HL-60/S4 treated with retinoic acid at 250 ng/mL for 4 days and 3 days (cell line): Measurements from ENCODE around the gene ZNF195.
"Not testable (repeated sequence)": the region's sequence is repeated elsewhere in the genome, so short reads cannot be mapped to it uniquely, and the experiment has no call there.

Experiments used
- in situ Hi-C: fragments of 300-500 bp; cut with MboI; formaldehyde crosslinking; loops from 2 replicates; pipeline ENCODE4 v1.7.0; 2022; ENCODE audit warnings: low sequenced_read_pairs

Gene ZNF195

DNA sequence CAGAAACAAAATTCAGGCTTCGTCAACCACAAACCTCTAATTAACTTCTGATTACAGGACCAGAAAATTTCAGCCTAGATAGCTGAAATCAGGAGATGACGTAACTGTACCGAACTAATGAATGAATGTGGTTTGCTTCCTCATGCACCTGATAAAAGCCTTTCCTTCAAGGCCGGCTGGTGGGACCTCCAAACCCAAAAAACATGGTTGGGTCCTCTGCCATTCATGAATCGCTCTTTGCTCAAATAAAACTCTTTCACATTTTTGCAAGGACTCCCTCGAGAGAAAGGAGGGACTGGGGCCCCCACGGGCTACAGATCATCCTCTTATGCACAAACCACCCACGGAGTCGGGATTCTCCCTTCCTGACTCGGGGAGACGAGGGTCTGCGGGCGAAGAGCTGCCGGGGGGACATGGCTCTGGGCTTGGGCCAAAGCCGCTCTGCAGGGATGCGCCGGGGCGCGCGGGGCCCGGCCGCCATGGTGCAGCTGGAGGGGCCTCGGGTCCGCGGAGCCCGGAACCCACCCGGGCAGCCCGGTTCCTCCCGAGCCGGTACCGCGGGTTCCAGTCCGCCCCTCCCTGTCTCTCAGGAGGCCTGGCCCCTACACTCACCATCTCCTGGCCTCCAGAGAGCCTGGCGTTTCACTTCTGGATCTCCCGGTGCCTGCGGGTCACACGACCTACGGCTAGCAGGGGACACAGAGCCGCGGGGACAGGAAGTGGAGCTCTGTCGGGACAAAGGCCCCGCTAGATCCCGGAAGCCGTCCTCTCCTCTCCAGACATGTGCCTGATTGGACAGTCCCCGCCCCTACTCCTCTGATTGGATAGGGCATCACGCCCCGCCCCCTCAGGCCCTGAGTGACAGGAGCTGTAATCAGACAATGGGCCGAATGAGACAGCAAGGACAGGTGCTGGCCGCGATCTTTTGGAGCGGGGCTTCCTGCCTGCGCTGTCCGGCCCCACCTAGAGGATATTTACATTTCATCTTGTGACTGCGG is at the start of gene ZNF195:
ZNF195 (minus strand) TSS at position 721 of the 998 bp plus-strand sequence; CDS start at position 615, 106 bp downstream.
- in situ Hi-C loops, result no loop called here

DNA sequence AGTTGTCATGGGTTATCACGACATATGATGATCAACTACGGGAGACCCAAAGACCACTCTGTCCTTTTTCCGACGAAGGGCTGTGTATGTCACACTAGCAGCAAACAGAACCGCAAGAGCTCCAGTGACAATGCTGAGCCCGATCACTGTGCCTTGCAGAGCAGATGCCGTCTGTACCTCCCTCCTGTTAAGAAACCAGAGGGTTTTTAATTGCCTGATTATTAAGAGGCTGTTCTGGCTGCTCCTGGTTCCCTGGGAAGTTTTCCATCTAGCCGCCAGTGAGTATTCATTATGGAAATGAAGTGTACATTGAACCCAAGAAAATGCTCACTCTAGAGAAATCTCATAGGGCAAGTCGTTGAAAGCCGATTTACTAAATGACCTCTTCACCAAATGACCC is 49.1 kb upstream of the ZNF195 start:
- in situ Hi-C loops, result not testable (repeated sequence)

DNA sequence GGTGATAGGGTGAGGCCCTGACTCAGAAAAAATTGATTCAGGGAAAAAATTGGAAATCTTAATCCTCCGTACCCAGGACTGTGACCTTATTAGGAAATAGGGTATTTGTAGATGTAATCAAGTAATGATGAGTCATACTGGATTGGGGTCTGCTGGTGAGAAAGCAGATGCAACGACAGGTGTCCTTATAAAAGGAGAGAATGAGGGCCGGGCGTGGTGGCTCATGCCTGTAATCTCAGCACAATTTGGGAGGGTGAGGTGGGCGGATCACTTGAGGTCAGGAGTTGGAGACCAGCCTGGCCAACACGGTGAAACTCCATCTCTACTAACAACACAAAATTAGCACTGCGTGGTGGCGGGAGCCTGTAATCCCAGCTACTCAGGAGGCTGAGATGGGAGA is 47.6 kb upstream of the ZNF195 start:
- in situ Hi-C loops, result not testable (repeated sequence)

DNA sequence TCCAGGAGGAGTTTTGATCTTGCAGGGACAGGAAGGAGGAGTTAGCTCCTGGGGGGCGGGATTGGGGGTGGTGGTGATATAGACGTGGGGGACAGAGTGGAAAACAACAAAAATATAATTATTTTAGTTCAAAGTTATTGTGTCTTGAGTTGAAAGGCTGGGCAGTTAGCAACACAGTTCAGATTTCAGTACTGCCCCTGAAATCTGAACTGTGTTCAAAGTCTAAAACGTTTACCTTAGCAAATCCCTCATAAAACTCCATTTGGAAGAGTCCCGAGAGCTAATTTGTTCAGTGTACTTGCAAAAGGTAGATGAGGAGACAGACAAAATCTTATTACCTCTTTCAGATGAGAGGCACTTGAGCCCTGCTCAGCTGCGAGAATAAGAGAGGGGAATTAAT is 45.0 kb upstream of the ZNF195 start:
- in situ Hi-C loops, result not testable (repeated sequence)

DNA sequence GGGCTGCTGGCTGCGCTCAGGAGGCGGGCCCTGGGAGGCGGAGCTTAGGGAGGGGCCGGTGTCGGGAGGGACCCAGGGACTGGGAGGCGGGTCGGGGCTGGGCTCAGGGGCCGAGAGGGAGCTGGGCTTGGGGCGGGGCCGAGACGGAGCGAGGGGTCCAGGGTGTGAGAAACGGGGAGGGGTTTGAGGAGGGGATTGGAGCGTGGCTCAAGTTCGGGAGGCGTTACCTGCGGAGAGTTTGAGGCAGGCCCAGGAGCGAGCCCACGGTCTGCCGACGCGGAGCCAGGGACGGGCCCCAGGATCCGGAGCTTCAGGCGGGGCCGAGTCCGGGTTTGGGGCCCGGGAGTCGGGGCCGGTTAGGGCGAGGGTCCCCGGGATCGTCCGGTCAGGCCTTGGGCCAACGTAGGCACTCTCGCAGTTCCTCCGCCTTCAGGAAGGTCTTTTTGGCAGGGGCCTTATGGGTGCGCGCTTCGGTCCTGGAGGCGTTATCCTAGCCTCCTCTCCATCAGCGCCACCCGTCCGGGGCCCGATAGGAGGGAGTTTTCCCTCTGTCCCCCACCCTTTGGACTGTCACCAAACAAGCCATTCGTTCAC is 44.3 kb upstream of the ZNF195 start:
- in situ Hi-C loops, result not testable (repeated sequence)

DNA sequence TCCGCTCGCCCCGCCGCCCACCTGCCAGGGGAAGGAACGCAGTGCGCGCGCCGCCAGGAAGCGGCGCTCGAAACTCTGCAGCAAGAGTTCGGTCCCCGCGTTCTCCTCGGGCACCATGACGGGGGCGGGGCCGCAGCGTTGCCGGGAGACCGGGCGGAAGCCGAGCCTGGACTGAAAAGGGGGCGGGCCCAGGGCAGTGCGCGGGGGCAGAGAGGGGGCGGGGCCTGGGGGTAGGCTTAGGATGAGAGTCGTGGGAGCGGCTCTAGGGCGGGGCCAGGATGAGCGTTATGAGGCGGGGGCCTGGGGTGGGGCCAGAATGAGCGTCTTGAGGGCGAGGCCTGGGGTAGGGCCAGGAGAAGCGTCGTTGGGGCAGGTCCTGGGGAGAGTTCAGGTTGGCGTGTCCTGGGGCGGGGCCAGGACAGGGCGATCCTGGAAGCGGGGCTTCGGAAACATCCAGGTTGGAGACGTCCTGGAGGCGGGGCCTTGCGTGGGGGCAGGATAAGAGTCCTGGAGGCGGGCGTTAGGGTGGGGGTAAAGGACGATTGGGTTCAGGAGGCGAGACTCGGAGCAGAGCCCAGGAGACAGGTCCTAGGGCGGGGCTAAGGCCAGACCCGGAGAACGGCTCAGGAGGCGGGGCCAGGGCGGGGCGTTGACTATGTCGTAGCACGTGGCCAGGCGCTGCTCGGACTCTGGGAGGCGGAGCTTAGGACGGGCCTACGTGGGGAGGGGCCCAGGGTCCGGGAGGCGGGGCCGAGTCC is 43.6 kb upstream of the ZNF195 start:
- in situ Hi-C loops, result not testable (repeated sequence)

DNA sequence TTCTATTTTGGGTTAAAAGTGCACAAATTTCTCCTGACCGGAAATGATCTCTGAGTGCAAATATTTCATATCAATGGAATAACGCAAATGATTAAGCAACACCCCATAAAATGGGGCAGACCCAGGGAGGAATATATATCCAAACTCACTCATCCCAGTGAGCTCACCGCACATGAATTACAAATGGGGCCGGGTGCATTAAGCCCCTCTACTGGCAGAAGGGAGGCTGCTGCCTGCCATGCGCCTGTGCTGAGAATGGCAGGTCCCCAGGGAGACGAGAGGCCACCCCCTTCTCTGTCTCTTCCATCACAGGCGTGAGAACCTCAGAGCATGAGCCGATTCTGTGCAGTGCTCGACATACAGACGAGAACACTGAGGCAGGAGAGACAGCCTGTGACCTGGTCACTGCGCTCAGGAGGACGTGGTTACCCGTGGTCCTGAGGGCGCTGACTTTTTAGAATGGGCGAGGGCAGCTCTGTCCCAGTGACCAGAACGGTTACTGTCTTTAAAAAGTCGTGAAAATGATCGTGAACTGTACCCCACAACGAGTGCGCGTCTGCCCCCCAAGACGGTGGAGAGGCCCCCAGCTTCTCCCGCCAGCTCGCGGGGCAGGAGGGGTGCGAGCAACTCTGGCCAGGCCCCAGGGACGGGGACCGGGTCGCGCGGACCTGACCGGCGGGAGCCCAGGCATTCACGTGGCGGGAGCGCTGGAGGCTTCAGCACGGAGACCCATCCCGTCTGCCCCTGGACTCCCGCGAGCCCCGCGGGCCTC is 42.8 kb upstream of the ZNF195 start:
- in situ Hi-C loops, result not testable (repeated sequence)

DNA sequence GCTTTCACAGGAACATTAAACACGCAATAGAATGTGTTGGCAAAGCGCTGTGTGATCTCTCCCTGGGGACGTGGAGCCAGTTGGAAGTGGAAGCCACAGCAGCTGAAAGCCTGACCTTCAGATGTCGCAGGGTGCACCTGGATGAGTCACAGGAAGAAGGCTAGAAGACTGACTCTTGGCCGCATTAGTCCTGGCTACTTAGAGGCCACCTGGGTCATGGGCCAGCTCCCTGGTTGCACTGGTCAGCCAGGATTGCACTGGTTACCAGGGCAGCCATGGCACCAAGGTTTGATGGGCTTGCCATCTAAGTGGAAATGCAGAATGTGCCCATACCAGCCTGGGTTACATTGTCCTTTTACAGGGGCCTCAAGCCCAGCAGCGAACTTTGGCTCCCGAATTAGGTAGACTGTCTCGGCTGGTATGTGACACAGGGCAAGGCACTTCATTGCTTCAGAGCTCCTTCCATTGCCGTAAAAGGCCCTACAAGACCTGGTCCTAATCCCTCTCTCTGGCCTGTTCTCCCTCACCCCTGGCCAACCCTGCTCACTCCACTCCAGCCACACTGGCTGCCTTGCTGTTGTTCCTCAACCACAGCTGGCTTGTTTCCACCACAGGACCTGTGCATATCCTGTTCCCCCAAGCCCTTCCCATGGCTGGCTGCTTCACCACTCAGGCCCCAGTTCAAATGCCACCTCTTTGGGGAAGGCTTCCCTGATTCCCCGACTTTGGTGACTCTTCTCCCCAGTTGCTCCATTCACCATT is 41.5 kb upstream of the ZNF195 start:
- in situ Hi-C loops, result not testable (repeated sequence)

DNA sequence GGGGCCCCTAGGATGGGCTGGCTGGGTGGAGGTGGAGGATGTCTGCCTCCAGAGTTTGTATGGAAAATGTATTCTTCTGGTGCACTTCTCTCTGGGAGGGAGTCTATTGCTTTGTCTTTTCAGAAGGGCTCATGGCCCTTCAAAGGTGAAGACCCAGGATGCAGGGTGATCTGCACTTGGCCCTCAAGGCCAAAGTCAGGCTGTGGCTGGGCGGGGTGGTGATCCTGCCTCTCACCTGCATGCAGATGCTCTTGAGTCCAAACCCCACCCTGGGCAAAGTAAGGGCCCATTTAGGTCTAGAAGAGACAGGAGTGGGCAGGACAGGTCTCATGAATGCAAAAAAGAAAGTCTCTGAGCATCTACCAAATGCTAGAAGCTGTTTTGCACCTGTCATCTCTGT is 40.5 kb upstream of the ZNF195 start:
- in situ Hi-C loops, result not testable (repeated sequence)

DNA sequence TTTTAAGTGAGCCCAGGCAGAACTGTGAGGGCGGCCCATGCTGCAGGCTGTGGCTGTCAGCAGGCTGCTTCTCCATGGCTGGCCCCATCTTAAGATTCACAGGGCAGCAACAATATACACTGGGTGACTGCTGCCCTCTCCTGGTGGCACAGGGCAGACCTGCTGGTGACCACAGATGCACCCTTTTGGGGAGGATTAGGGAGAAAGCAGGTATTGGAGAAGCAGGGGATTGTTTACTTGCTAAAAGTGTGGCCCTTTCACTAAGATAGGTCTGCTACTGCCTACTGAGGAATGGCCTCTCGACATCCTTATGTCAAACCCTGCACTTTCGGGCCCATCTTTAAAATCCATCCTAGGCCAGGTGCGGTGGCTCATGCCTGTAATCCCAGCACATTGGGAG is 38.1 kb upstream of the ZNF195 start:
- in situ Hi-C loops, result not testable (repeated sequence)

DNA sequence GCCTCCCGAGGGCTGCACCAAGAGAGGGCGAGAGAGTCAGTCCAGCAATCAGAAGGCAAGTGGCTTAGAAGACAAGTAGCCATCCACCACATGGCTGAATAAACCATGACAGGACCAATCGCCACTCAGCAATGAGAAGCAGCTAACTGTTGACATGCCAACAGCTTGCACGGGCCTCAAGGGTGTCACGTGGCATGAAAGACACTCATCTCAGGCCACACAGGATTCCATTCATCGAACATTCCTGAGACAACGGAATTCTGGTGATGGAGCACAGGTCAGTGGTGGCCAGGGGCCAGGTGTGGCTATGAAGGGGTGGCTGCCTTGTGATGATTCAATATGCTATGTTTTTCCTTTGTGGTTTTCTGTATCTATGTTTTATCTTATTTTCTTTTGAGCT is 36.4 kb upstream of the ZNF195 start:
- in situ Hi-C loops, result not testable (repeated sequence)

DNA sequence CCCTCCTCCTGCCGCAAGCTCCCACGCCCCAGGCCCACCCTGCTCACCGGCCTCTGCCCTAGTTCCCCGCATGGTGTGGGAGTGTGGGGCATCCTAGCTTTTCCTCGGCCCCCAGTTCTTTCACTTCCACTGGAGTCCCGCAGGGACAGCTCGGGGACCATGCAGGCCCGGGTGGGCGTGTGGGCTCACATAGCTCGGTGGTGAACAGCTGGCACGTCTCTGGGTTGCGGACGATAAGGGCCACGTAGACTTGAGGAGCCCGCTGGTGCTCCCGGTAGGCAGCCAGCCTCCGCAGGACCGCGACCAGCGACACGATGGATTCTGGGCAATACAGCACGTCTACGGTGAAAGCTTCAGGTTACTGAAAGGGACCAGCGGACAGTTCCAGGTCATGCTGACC is 34.7 kb upstream of the ZNF195 start:
- in situ Hi-C loops, result not testable (repeated sequence)

DNA sequence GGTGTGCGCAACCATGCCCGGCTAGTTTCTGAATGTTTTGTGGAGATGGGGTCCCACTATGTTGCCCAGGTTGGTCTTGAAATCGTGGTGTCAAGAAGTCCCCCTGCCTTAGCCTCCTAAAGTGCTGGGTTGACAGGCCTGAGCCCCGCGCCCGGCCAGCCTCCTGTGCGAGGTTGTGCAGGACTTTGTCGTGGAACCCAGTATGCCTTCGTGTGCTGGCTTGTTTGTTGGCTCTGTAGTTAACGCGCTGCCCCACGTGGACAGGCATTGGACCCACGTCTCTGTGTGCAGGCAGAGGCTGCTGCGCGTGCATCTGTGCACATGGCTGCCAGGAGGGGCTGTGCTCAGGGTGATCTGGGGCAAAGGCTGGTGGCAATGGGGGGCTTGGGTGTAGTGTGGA is 33.9 kb upstream of the ZNF195 start:
- in situ Hi-C loops, result no loop called here

DNA sequence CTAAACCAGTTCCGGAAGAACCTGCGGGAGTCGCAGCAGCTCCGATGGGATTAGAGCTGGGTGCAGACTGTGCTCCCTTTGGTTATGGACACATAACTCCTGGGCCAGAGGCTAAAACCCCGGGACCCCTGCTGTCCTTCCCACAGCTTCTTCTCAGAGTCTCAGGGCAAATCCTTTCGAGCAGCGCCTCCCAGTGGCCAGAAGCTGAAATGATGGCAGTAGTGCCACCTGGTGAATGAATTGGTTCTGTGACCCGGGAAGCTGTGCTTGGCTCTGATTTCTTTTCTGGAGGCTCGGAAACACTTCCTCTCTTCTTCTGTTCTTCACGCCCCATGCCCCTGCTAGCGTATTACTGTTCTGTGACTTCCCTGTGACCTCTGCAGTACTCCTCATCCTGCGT is 29.8 kb upstream of the ZNF195 start:
- in situ Hi-C loops, result not testable (repeated sequence)

DNA sequence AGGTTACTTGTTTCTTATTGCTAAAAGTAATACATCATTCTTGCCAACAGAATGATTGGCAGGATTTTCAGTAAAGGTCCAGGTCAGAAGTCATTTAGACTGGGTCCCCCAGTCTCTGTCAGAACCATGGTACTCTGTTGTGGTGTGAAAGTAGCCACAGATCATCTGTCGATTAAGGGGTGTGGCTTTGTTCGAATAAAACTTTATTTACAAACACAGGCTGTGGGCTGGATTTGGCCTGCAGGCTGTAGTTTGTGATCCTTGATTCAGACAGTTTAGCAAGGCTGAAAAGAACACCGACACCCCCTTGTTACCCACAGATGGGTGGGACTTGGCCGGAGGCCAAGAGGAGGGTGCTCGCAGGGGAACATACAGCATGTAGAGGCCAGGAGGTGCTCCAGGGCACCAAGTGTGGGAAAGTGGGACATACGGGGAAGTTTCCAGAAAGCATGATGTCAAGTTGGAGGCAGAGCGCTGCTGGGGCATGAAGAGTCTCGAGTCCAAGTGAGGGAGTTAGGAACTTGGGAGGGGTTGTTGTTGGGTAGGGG is 29.2 kb upstream of the ZNF195 start:
- in situ Hi-C loops, result not testable (repeated sequence)

DNA sequence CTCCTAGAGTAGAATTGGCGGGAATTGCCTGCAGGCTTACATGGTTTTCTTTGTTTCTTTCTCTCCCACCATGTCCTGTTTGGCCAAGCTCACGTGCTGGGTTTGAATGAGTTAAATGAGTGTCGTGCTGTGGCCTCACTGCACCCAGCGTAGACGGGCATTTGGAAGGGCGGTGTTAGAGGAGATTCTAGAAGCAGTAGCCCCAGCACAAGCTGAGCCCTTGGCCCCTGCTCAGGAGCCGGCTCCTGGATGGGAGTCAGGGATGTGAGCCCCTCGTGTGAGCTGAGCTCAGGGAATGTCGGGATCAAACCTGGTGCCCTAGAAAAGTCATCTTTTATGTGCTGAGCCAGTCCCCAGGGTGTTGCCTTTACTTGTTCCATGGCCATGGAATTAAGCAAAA is 28.0 kb upstream of the ZNF195 start:
- in situ Hi-C loops, result not testable (repeated sequence)

DNA sequence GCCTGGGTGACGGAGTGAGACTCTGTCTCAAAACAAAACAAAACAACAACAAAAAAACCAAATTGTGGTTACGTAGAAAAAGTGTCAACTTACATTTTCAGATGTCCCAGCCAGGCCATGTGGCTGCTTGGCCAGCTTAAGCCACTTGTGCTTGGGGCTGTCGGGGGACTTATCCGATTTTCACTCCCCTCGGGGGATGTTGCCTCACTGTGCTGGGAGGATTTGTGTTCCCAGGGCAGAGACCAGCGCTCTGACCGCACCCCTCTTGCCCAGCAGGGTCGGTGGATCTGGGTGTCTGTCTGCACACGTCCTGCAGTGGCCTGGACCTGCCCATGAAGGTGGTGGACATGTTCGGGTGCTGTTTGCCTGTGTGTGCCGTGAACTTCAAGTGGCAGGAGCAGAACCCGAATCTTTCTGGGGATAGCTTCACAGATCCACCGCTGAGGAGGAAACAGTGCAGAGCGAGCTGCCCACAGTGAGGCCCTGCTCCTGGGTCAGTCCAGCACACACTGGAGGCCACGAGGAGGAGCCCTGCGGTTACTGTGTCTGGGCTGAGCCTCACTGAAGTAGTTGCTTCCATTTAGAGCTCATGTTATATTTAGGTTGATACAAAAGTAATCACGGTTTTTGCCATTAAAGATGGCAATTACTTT is 27.4 kb upstream of the ZNF195 start:
- in situ Hi-C loops, result not testable (repeated sequence)

DNA sequence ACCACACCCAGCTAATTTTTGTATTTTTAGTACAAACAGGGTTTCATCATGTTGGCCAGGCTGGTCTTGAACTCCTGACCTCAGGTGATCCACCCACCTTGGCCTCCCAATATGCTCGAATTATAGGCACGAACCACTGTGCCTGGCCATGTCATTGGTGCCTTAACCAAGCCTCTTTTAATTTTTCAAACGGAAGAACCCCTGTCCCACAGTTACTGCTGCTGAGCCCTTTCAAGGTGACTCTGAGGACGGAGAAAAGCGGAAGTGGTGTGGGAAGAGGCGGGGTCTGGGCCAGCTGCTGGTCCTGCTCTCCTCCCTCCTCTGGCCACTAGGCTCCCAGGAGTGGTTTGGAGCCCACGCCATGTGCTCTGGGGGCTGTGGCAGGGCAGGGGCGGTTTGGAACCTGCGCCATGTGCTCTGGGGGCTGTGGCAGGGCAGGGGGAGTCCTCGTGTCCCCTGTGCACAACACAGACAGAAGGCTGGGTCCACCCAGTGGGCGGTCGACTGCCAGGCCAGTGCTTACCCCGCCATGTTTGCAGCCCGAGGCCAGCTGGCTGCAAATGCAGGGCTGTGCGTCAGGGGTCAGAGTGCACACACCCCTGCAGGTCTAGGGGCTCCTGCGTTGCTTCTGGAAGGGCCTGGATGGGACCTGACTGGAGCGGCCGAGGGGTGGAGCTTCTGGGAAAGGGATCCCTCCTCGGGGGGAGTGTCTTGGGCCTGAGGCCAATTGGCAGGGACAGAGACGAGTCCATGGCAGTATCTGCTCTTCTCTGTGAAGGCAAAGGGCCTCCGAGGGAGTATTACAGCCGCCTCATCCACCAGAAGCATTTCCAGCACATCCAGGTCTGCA is 25.4 kb upstream of the ZNF195 start:
- in situ Hi-C loops, result not testable (repeated sequence)
